AG08395 (cell line): Measurements from ENCODE around the gene TLN1.
A peak's percentile ranks its signal among the peaks of the same experiment; 100 is the strongest.

ENCODE experiments used
- DNase-seq: peaks from one replicate; pipeline ENCODE4 v3.0.0; 2012; ENCODE audit warnings: mixed read lengths, low spot score

Gene TLN1

GRCh38 chr9:35728041-35728971 lies 3.7 kb downstream of the TLN1 start:
- DNase-seq = peak; percentile 82

DNA sequence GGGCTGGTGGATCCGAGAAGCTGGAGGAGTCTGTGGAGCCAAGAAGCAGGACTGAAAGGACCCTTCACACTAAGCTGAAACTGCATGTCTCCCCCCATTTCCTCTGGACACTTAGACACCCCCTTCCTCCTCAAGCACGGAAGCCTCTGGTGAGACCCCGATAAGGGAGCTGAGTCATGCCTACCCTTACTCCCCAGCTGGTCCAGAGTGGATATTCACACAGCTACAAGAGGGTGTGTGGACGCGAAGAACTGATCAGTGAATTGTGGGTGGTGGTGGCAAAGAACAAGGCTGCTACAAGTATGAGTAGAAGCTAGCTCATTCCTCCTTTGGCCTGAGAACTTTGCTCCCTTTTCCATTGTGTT lies 4.3 kb downstream of the TLN1 start:
- no peak for DNase-seq

- DNase-seq = no peak
These were observed 5.1 kb downstream of the TLN1 start for GRCh38 chr9:35726931-35727330.

- no peak for DNase-seq
These were observed 6.6 kb downstream of the TLN1 start for GRCh38 chr9:35725362-35725761.

DNA sequence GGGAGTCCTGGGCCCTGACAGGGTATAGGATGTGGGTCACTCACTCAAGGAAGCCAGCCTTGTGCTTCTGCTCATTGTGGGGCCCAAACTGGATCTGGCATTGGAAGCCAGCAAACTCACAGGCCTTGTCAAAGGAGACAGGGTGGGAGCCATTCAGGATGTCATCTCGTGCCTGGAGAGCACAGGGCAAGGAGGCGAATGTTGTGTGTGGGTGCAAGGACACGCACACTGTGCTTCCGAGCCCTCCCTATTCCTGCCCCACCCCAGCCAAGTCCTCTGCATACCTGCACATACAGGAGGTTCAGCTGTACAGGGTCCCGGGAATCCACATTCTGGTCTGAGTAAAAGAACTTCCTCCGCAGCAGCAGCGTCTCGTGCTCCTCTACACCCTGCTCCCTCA lies 8.1 kb downstream of the TLN1 start:
- DNase-seq = no peak

DNA sequence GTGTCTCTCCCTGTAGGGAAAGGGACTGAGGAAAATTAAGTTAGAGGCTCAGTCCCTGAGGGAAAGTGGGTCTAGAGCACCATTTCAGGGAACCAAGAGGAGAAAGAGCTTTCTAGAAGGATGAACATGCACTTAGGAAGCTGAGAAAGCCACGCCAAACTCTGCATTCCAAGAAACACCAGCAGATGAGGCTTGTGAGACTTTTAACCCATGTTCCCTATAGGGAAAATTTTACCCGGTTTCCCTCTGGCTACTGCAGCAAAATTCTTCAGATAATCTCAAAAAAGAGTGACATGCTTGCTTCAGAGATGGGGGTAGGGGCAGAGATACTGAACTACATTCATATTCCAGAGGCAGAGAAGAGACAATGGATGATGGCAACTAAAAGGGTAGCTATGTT lies 8.6 kb downstream of the TLN1 start:
- no peak for DNase-seq

DNA sequence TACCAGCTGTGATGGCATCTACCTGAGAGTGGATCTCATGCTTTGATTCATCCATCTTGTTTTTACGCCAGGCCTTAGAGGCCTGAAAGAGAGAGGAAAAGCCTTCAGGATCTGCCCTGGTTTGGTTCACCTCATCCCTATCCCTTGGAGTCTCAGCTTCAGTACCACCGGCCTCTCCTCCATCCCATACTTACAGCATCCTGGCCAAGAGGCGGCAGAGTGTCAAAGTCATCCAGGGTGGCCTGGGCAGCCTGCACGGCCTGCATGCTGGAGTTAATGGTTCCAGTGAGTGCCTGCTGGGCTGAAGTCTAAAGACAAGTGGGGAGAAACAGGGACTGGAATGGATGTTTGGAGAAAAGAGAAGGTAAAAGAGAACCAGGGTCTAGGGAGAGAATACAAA lies 12.4 kb downstream of the TLN1 start:
- no peak for DNase-seq

GRCh38 chr9:35718721-35719511 lies 13.1 kb downstream of the TLN1 start:
- DNase-seq = no peak

GRCh38 chr9:35717132-35717870 lies 14.7 kb downstream of the TLN1 start:
- DNase-seq = no peak

GRCh38 chr9:35716230-35716629 lies 15.8 kb downstream of the TLN1 start:
- no peak for DNase-seq

DNA sequence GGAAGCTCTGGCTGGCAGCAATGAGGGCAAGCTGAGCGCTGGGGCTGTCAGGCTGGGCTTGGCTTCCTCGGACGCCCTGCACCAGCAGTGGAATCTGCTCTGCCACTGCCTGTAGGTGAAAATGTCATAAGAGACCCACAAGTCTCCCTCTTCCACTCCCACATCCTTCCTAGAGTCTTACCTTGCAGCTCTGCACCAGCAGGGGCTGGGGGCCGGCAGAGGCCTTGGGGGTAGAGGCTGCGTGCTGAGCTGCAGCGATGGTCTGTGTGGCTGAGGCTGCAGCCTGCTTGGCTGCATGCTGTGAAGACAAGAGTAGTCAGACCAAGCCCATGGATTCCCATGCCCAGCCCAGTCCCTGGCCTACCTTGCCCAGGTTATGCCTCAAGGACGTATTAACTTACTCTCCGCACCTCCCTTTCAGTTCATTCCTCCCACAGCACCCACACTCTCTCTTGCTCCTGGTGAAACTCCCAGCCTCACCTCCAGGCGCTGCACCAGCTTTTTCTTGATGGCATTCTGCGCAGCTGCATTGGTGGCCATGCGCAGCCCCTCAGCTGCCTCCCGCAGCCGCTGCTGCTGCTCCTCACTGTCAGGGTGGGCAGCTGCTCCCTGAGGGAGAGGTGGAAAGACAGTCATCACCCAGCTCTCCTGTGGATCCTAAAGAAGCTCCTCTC lies 17.3 kb downstream of the TLN1 start:
- DNase-seq = no peak

DNA sequence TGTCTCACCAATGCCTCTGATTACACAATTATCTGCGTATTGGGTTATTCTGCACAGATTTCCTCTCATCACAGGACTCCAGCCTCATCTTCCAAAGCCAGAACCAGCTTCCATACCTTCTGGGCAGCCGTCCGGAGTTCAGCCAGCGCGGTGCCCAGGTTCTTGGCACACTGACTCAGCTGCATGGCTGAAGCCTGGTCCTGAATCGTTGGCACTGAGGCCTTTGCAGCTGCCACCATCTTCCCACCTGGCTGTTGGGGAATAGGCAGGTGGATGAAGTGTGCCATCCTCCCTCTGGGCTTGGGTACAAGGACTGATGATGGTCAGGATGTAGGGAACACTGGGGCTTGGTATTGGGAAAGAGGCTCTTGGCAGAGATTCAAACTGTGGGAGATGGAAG lies 17.9 kb downstream of the TLN1 start:
- DNase-seq = no peak

DNA sequence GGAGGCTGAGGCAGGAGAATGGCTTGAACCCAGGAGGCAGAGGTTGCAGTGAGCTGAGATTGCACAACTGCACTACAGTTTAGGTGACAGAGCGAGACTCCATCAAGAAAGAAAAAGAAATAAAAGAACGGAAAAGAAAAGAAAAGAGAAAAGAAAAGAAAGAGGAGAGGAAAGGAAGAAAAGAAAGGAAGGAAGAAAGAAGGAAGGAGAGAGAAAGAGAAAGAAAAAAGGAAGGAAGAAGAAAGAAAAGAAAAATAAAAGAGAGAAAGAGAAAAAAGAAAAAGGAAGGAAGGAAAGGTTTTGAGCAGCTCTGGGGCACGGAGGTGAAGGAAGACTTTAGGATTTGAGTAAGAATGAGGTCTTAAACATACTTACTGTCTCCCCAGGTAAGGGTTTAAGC lies 18.4 kb downstream of the TLN1 start:
- DNase-seq = no peak

- DNase-seq = no peak
These were observed 19.1 kb downstream of the TLN1 start for GRCh38 chr9:35712762-35713400.

DNA sequence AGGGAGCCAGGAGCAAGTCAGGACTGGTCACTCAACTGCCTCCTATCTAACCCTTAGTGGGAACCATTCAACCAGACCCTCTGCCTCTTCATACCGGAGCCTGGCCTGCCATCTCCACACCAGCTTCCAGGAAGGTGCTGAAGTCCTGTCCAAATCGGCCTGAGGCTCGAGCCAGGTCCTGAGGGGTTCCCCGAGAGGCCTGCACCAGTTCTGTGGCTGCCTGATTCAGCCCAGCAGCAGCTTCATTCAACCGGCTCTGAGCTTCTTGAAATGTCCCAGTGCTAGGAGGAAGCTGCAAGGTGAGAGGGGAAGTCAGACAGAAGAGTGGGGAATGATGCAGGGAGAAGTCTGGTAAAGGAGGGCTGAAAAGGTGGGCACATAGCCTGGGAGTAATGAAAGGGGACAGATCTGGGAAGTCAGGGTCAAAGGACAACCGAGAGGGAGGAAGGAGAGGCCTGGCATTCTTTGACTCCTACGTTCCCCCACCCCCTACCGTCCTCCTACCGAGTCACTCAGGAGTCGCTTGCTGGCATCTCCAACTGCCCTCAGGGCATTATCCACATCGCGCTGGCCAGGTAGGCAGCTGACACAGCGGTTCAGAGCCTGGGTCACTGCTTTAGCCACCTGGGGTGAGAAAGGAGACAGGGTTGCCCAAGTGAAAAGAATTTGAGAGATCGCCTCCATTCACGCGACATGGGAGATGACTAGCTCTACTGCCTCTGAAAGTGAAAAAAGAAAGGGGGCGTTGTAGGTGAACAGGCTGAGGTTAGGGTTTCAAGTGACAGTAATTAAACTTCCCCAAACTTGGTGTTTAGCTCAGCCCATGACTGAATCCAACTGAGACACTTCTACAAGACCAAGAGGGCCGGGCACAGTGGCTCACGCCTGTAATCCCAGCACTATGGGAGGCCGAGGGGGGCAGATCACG lies 20.2 kb downstream of the TLN1 start:
- no peak for DNase-seq

DNA sequence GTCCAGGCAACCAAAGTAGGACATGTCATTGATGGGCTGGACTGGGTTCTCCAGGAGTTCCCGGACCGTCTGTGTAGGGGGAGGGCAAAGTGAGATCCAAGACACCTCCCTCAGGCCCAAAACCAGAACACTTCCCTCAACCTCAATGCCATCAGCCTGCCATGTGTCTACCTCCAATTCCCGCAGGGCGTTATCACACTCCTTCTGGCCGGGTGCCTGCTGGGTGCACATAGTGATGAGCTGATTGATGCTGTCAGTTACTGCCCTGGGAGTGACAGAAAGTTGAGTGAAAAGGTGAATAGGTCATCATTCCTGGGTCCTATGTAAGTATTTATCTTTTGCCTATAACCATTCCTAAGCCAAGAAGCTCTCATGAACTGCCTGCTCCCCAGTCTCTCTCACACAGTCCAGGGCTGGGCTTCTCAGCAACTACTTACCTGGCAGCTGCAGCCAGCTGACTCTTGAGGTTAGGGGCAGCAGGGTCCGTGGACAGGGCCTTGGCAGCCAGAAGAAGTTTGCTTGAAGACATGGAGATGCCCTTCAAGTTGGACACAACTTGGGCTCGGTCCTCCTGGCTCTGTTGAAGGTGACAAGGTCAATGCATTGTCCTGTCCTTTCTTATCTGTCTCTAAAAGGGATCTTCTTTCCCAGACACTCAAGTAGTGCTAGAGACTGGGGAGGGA lies 21.0 kb downstream of the TLN1 start:
- DNase-seq = no peak

GRCh38 chr9:35708146-35708545 lies 23.8 kb downstream of the TLN1 start:
- no peak for DNase-seq

- no peak for DNase-seq
These were observed 25.0 kb downstream of the TLN1 start for GRCh38 chr9:35706951-35707350.

DNA sequence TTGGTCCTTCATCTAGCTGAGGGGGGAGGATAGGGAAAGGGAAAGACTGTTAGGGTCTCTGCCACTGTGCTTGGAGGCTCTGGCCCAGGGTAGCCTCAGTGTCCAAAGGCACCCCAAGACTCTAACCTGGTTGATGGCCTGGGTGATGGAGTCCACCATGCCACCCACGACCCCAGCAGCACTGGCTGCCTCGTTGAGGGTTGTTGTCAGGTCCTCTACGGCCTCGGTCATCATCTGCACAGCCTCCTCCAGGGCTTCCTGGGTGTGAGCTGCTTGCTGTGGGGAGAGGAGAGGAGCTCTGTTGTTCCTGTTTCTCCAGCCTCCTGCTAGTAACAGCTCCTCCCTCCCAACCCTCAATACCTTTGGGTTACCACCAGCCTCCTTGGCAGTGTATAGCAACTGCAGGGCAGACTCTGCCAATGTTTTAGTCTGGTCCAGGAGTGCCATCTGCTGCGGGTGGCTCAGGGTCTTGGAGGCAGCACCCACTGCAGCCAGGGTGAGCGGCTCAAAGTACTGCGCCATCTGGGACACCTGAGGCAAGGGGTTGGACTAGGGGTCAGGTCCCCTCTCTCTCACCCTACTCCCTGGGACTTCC lies 26.1 kb downstream of the TLN1 start:
- DNase-seq = no peak
